SK-N-MC (cell line): ENCODE data around the gene SLC35F4.
"Not testable (repeated sequence)": the region's sequence is repeated elsewhere in the genome, so short reads cannot be mapped to it uniquely, and the experiment has no call there.

ENCODE experiments used
- DNase-seq: peaks from one replicate; pipeline ENCODE4 v3.0.0-alpha.2; 2011; ENCODE audit warnings: low read depth, low spot score
- H3K27ac ChIP-seq: fragments of 200-600 bp; sonication (generic); 2 replicates; pipeline ENCODE4 v1.5.1; 2016; ENCODE audit warnings: mixed run types
- H3K36me3 ChIP-seq: fragments of 200-600 bp; sonication (generic); 2 replicates; pipeline ENCODE4 v1.6.1; 2017; ENCODE audit warnings: antibody characterized with exemption, low read length, mixed read lengths; ENCODE audit not compliant: insufficient read depth
- H3K4me3 ChIP-seq: fragments of 200-600 bp; sonication (generic); 2 replicates; pipeline ENCODE4 v1.5.1; 2016
- H3K9ac ChIP-seq: fragments of 200-600 bp; sonication (generic); 2 replicates; pipeline ENCODE4 v1.8.0; 2017; ENCODE audit warnings: mixed run types, mixed read lengths; ENCODE audit not compliant: insufficient read length
- H3K9me3 ChIP-seq: fragments of 200-600 bp; sonication (generic); 2 replicates; pipeline ENCODE4 v1.6.1; 2017; ENCODE audit warnings: low read depth, mild to moderate bottlenecking, antibody characterized with exemption, low read length, moderate library complexity, mixed read lengths
- EZH2 ChIP-seq: fragments of 200-600 bp; sonication (generic); IDR thresholded peaks from one replicate; pipeline ENCODE4 v1.6.1; 2017; ENCODE audit warnings: antibody characterized with exemption
- FOXP2 ChIP-seq: optimal IDR thresholded peaks from 2 replicates; pipeline ENCODE3; 2011; ENCODE audit warnings: mild to moderate bottlenecking, moderate library complexity; ENCODE audit not compliant: insufficient read depth; ENCODE audit errors: extremely low read length, control extremely low read depth
- POLR2AphosphoS5 ChIP-seq: IDR thresholded peaks from 2 replicates; pipeline ENCODE4 v1.6.1; 2012; ENCODE audit warnings: mild to moderate bottlenecking, low read depth, low read length, borderline replicate concordance

Gene SLC35F4

DNA sequence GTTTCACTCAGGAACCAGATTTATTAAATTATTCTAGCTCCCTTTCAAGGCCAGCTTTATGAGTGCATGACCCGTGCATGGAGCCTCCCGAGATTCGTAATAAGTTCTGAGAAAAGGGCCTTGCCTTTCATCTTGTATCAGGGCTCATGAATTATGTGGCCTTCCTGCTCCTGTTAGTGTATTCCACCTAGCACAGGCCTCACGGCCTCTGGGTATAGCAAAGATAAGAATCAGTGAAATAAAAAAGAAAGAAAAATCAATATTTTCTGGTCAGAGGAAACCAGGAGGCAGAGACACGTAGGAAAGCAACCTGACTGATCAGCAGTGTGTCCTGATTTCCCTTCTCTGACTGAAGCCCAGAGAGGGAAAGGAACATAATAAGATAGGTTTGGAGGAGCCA, 111.4 kb downstream of the SLC35F4 start:
- no peak for TF ChIP-seq FOXP2
- TF ChIP-seq POLR2AphosphoS5 = no peak
- TF ChIP-seq EZH2 = no peak
- H3K9ac ChIP-seq = no peak overlapping the region
- no peak overlapping the region for H3K4me3 ChIP-seq
- no peaks in the 10 kb centered on the region for H3K36me3 ChIP-seq
- no peak for DNase-seq
- H3K9me3 ChIP-seq = no peaks in the 10 kb centered on the region
- H3K27ac ChIP-seq = no peak overlapping the region

DNA sequence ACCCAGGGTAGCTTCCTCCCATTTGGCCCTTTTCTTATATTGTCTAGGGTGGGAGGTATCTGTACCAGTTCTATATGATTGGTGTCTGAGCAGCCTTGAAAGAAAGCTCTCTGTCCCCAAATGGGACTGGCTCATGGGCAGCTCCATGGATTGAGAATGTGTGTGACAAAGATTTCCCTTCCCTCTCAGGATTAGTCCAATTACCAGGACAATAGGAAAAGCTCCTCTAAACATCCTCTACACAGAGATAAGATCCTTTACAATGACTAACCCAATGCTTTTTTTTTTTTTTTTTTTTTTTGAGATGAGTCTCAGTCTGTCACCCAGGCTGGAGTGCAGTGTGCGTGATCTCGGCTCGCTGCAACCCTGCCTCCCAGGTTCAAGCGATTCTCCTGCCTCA, 112.1 kb downstream of the SLC35F4 start:
- DNase-seq = no peak
- Histone ChIP-seq H3K9me3 (no peaks in the 10 kb centered on the region), H3K27ac (no peak overlapping the region), H3K4me3 (no peak overlapping the region), H3K36me3 (no peaks in the 10 kb centered on the region), H3K9ac (no peak overlapping the region)
- TF ChIP-seq POLR2AphosphoS5 (no peak), EZH2 (no peak), FOXP2 (no peak)

DNA sequence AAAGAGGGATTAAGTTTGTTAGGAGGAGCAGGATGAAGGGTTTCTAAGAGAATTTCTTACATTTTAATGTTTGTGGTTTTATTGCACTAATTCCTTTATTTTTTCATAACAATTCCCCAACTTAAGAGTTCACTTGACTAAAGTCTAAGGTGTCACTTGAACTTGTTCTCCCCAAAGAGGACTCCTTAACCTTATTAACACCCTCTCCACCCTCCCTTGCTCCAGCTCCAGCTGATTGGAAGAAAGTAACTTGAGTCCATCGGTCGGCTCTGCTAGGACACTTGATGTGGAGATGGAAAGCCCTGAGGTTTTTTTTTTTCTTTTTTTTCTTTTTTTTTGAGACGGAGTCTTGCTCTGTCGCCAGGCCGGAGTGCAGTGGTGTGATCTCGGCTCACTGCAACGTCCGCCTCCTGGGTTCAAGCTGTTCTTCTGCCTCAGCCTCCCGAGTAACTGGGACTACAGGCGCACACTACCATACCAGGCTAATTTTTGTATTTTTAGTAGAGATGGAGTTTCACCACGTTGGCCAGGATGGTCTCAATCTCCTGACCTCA, 113.7 kb downstream of the SLC35F4 start:
- H3K36me3 ChIP-seq, H3K4me3 ChIP-seq, H3K9me3 ChIP-seq, DNase-seq, H3K9ac ChIP-seq, H3K27ac ChIP-seq: not testable (repeated sequence)

DNA sequence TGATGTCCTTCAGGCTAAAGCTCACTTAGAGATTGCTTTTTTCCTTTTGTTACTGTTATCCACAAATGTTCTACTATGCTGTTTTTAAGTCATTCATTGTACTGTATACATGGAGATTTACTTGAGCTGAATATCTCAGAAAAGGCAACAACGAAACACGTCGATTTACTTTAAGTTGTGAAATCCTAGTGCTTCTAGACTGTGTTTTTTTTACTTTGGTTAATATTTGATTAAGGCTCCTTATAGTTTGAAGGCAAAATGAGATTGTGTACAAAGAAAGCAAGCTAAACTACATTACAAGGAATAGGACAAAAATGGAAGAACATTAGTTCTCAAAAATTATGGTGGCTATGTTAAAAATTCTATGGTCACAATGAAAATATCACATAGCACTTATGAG, 114.5 kb downstream of the SLC35F4 start:
- H3K36me3 ChIP-seq = no peaks in the 10 kb centered on the region
- H3K4me3 ChIP-seq = no peak overlapping the region
- no peak for TF ChIP-seq FOXP2
- TF ChIP-seq POLR2AphosphoS5 = no peak
- no peak for TF ChIP-seq EZH2
- H3K27ac ChIP-seq = no peak overlapping the region
- H3K9me3 ChIP-seq = no peaks in the 10 kb centered on the region
- no peak for DNase-seq
- no peak overlapping the region for H3K9ac ChIP-seq

DNA sequence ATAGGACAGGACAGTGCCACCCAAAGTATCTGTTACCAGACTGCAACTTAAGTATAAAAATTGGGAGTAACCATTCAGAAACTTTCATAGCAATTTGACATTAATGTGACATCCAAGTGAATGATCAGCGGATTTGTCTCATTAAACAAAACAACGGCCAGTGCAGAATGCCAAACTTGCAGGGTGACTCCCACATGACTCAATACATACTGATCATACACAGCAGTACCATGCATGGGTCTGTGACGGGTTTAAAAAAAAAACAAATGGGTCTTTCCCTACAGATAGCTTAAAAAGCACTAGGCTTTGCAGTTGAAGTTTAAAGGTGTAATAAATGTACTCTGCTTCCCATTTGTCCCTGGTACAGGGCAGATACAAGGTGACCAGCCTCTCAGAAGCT, 116.6 kb downstream of the SLC35F4 start:
- Histone ChIP-seq H3K9me3 (no peaks in the 10 kb centered on the region), H3K36me3 (no peaks in the 10 kb centered on the region), H3K27ac (no peak overlapping the region), H3K4me3 (no peak overlapping the region), H3K9ac (no peak overlapping the region)
- DNase-seq = no peak
- TF ChIP-seq EZH2 = no peak
- no peak for TF ChIP-seq FOXP2
- TF ChIP-seq POLR2AphosphoS5 = no peak

DNA sequence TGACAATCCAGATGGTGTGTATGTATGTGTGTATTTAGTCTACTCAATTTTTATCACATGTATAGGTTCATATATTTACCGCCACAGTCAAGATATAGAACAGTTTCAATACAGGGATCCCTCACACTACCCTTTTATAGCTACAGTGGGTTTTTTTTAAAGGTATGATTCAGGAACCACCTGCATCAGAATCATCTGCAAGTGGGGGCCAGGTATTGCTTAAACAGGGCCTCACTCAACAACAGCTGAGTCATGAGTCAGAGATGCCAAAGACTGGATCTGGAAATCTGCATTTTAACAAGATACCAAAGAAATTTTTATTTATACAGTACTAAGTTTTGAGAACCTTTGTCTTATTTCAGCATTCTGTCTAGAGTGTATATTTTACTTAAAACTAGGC, 117.6 kb downstream of the SLC35F4 start:
- no peaks in the 10 kb centered on the region for H3K36me3 ChIP-seq
- H3K27ac ChIP-seq = no peak overlapping the region
- no peak overlapping the region for H3K4me3 ChIP-seq
- TF ChIP-seq POLR2AphosphoS5 (no peak), EZH2 (no peak), FOXP2 (no peak)
- no peak for DNase-seq
- H3K9ac ChIP-seq = no peak overlapping the region
- no peaks in the 10 kb centered on the region for H3K9me3 ChIP-seq

DNA sequence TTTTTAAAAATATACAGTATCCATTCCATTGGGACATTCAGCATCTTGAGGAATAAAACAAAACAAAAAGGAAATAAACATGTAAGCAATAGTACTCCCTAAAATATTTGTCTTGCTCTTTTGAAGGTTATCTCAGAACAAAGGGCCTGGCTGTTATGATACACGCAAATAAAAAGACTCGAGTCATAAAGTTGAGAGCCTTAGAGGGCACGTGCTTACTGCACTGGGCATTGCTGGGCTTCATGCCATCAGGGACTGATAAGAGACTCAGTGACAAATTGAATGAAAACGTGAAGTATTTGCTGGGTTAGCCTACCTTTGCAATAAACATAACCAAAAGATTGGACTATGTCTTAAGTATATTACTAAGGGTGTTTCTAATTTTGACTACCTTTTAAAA, 118.9 kb downstream of the SLC35F4 start:
- DNase-seq = no peak
- TF ChIP-seq EZH2 (no peak), POLR2AphosphoS5 (no peak), FOXP2 (no peak)
- Histone ChIP-seq H3K36me3 (no peaks in the 10 kb centered on the region), H3K27ac (no peak overlapping the region), H3K9ac (no peak overlapping the region), H3K4me3 (no peak overlapping the region), H3K9me3 (no peaks in the 10 kb centered on the region)

DNA sequence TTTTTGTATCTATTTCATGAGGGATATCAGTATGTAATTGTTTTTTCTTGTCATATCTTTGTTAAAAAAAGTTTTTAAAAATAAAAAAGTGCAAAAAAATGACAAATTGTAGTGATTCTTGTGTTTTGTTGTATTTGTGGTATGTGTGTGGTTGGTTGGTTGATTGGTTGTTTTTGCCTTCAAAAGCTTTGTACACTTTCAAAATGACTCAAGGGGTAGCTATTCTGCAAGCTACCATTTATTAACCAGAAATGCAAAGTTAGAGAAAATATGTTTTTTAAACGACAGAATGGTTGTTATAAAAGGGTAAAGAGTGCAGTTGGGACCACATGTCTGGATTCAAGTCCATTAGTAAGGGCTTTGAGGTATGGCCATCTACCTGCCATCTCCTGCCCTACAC, 119.3 kb downstream of the SLC35F4 start:
- no peak overlapping the region for H3K9ac ChIP-seq
- no peak overlapping the region for H3K27ac ChIP-seq
- no peak overlapping the region for H3K4me3 ChIP-seq
- no peaks in the 10 kb centered on the region for H3K36me3 ChIP-seq
- TF ChIP-seq POLR2AphosphoS5 (no peak), EZH2 (no peak), FOXP2 (no peak)
- no peaks in the 10 kb centered on the region for H3K9me3 ChIP-seq
- no peak for DNase-seq

DNA sequence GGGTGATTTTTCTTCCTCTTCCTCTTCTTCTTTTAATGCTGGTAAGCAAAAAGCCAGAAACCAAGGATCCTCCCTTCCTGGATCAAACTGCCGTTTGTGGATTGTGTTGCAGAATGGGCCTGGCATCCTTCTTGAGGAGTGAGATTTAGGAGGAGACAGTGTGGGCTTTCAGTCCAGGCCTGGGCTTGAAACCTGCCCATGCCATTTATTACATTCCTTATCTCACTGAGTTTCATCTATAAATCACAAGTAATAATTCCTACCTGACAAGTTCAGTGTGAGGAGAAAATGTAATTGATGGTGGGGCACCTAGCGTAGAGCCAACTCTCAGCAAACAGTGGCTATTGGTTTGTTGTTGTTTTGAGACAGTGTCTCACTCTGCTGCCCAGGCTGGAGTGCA, 126.4 kb downstream of the SLC35F4 start:
- Histone ChIP-seq H3K27ac (no peak overlapping the region), H3K36me3 (no peaks in the 10 kb centered on the region)
- TF ChIP-seq EZH2 = no peak
- TF ChIP-seq FOXP2 = no peak
- TF ChIP-seq POLR2AphosphoS5 = no peak

More for the DNA sequence above, 126.4 kb downstream of the SLC35F4 start:
- no peak for DNase-seq
- Histone ChIP-seq H3K4me3 (no peak overlapping the region), H3K9me3 (no peaks in the 10 kb centered on the region), H3K9ac (no peak overlapping the region)
